K562 (cell line): ENCODE measurements around the gene TMEM217. TPM values are rescaled to one million over a fixed set of nuclear protein-coding genes. Genes with fewer than 3 reads are reported as not detected.

ENCODE experiments used
- ATF4 ChIP-seq: fragments of 450-650 bp; formaldehyde crosslinking; IDR thresholded peaks from 2 replicates; pipeline ENCODE4 v1.4.0; 2022; ENCODE audit warnings: mild to moderate bottlenecking, moderate library complexity
- BCL6 ChIP-seq: fragments of 250-450 bp; sonication (Bioruptor Pico); IDR thresholded peaks from 2 replicates; pipeline ENCODE4 v1.4.0; 2020
- BRD4 ChIP-seq: fragments of 200-600 bp; sonication (generic); IDR thresholded peaks from 2 replicates; pipeline ENCODE4 v1.6.1; 2017; ENCODE audit warnings: inconsistent platforms
- CBFB ChIP-seq: sonication (generic); formaldehyde crosslinking; IDR thresholded peaks from 2 replicates; pipeline ENCODE4 v1.4.0; 2020; ENCODE audit warnings: mild to moderate bottlenecking, missing genetic modification reagents
- CREB3 ChIP-seq: fragments of 450-650 bp; conservative IDR thresholded peaks from 2 replicates; pipeline ENCODE4 v1.6.1; 2016; ENCODE audit warnings: missing genetic modification characterization, low read depth, mild to moderate bottlenecking, missing compliant biosample characterization, moderate library complexity
- DNMT1 ChIP-seq: fragments of 450-650 bp; IDR thresholded peaks from 2 replicates; pipeline ENCODE4 v1.6.1; 2016; ENCODE audit warnings: antibody characterized with exemption, mild to moderate bottlenecking
- EP400 ChIP-seq: fragments of 450-650 bp; IDR thresholded peaks from 2 replicates; pipeline ENCODE4 v1.6.1; 2017; ENCODE audit warnings: antibody characterized with exemption, mild to moderate bottlenecking, moderate library complexity
- FOXJ3 ChIP-seq: sonication (generic); formaldehyde crosslinking; IDR thresholded peaks from 2 replicates; pipeline ENCODE4 v1.4.0; 2020; ENCODE audit warnings: mild to moderate bottlenecking, missing genetic modification reagents
- MLX ChIP-seq, 2 experiments: fragments of 450-650 bp in 1 of 2; sonication (generic) in 1 of 2; formaldehyde crosslinking; conservative IDR thresholded peaks; 2 replicates each; pipeline versions ENCODE4 v1.4.0 to v1.8.1; 2020 to 2022; ENCODE audit warnings: mild to moderate bottlenecking in 1 of 2, missing genetic modification reagents in 1 of 2
- PCBP2 ChIP-seq: fragments of 200-400 bp; formaldehyde crosslinking; IDR thresholded peaks from 2 replicates; pipeline ENCODE4 v1.6.1; 2018; ENCODE audit warnings: low read length, low read depth, mild to moderate bottlenecking, moderate library complexity; ENCODE audit not compliant: poor library complexity, severe bottlenecking
- PPARD ChIP-seq: fragments of 250-450 bp; sonication (Bioruptor Pico); IDR thresholded peaks from 2 replicates; pipeline ENCODE4 v1.8.0; 2022; ENCODE audit warnings: inconsistent platforms, mild to moderate bottlenecking, moderate library complexity
- RBM15 ChIP-seq: fragments of 200-400 bp; formaldehyde crosslinking; IDR thresholded peaks from 2 replicates; pipeline ENCODE4 v1.6.1; 2018; ENCODE audit warnings: mild to moderate bottlenecking, low read length, moderate library complexity; ENCODE audit not compliant: insufficient read depth
- SLC30A9 ChIP-seq: fragments of 250-450 bp; sonication (Bioruptor Pico); IDR thresholded peaks from 2 replicates; pipeline ENCODE4 v1.8.0; 2022; ENCODE audit warnings: mild to moderate bottlenecking, moderate library complexity
- SMC3 ChIP-seq: conservative IDR thresholded peaks from 2 replicates; pipeline ENCODE4 v1.6.1; 2011; ENCODE audit warnings: low read depth, low read length, improper control_type of control experiment; ENCODE audit not compliant: insufficient read depth
- SPI1 ChIP-seq: IDR thresholded peaks from 2 replicates; pipeline ENCODE4 v1.6.1; 2011; ENCODE audit warnings: low read depth, low read length, control low read depth, borderline replicate concordance
- TAF7 ChIP-seq: fragments of 450-650 bp; IDR thresholded peaks from 2 replicates; pipeline ENCODE4 v1.6.1; 2016; ENCODE audit warnings: missing genetic modification characterization, missing compliant biosample characterization
- ZC3H8 ChIP-seq: fragments of 450-650 bp; IDR thresholded peaks from 2 replicates; pipeline ENCODE4 v1.6.1; 2017
- ZNF23 ChIP-seq: fragments of 250-450 bp; sonication (Bioruptor Pico); IDR thresholded peaks from 2 replicates; pipeline ENCODE4 v1.4.0; 2020; ENCODE audit warnings: mild to moderate bottlenecking
- ZNF239 ChIP-seq: fragments of 250-450 bp; sonication (Bioruptor Pico); IDR thresholded peaks from 2 replicates; pipeline ENCODE4 v1.4.0; 2020; ENCODE audit warnings: mild to moderate bottlenecking
- ZNF507 ChIP-seq: conservative IDR thresholded peaks from 2 replicates; pipeline ENCODE4 v1.6.1; 2017; ENCODE audit warnings: missing genetic modification characterization, missing compliant biosample characterization
- ZNF592 ChIP-seq: fragments of 450-650 bp; IDR thresholded peaks from 2 replicates; pipeline ENCODE4 v1.6.1; 2017; ENCODE audit warnings: antibody characterized with exemption, mild to moderate bottlenecking
- ZNF79 ChIP-seq: fragments of 250-450 bp; sonication (Bioruptor Pico); IDR thresholded peaks from 2 replicates; pipeline ENCODE4 v1.4.0; 2020; ENCODE audit warnings: low read depth, mild to moderate bottlenecking, moderate library complexity
- ZSCAN32 ChIP-seq: fragments of 450-650 bp; formaldehyde crosslinking; IDR thresholded peaks from 2 replicates; pipeline ENCODE4 v1.4.0; 2020; ENCODE audit warnings: mild to moderate bottlenecking, moderate library complexity
- polyA plus RNA-seq, 8 experiments: library from polyadenylated mRNA; depleted of rRNA in 4 of 8; stranded (reverse) in 5 of 8; unstranded in 3 of 8; fragments of >200 nt; fragmentation: Nextera tagmentation in 2 of 8; fragmentation: Illumina TruSeq in 1 of 8; extraction: Ambion mirVana in 2 of 8; extraction: Trizol in 1 of 8; gene quantifications; 2 replicates each; pipeline versions ENCODE4 v1.2.1 to v1.2.3, GENCODE V29; 2011 to 2014; ENCODE audit warnings: inconsistent platforms in 1 of 8, missing spikeins in 1 of 8
- total RNA-seq, 7 experiments: library from RNA; depleted of rRNA in 6 of 7; stranded (reverse); fragments of >200 nt in 6 of 7; fragmentation: Illumina TruSeq in 2 of 7; extraction: Trizol in 2 of 7; gene quantifications; 2 replicates each; pipeline versions ENCODE4 v1.2.1 to v1.2.3, GENCODE V29; 2011 to 2021; ENCODE audit warnings: low replicate concordance in 1 of 7

Gene TMEM217
- total and polyA plus RNA-seq, 9 of the 15 experiments (the other 6 are each of a cell fraction or from before 2014, with no cell fraction given): 1.3 to 8.0 (median 1.9) TPM

GRCh38 chr6:37202788-37203491 is 55.0 kb downstream of the TMEM217 start (continued):
- TF ChIP-seq ATF4 (CRISPR knock-in tag) (no peak), DNMT1 (no peak), ZNF239 (CRISPR knock-in tag) (no peak), ZSCAN32 (no peak), MLX (CRISPR knock-in tag; conservative IDR thresholded peaks at IDR 0.05) (no peak), CBFB (no peak), SPI1 (peak; percentile 89), PPARD (CRISPR knock-in tag) (no peak), EP400 (0 out of 2 replicates have a peak, but pooled peaks have one; percentile 20), ZNF23 (no peak), FOXJ3 (CRISPR knock-in tag) (no peak), BCL6 (CRISPR knock-in tag) (no peak), CREB3 (tag) (no peak), SLC30A9 (CRISPR knock-in tag) (no peak), ZNF592 (peak; percentile 56; the same call in 1 of the 2 replicates), PCBP2 (no peak), ZNF507 (no peak), ZNF79 (CRISPR knock-in tag) (no peak), RBM15 (no peak), ZC3H8 (no peak), SMC3 (no peak), BRD4 (no peak; the same call in 1 of the 2 replicates), TAF7 (no peak)
